Effector memory CD8-positive, alpha-beta T cell (primary cell): Measurements from ENCODE around the gene NBPF1.
"Not testable (repeated sequence)": the region's sequence is repeated elsewhere in the genome, so short reads cannot be mapped to it uniquely, and the experiment has no call there.

Experiments
- ATAC-seq: fragments of 150-1000 bp; cut with Tn5 transposase; replicated peaks from 2 replicates; pipeline ENCODE4 v1.10.0; 2021; ENCODE audit warnings: mild to moderate bottlenecking, moderate library complexity
- DNase-seq, 3 experiments: peaks; one replicate each; pipeline ENCODE4 v3.0.0; 2021
- H3K27ac Mint-ChIP-seq, 2 donors: one replicate each; pipeline ENCODE4 v1.8.0; 2022; ENCODE audit warnings: mild to moderate bottlenecking in 2 of 2, mixed read lengths in 2 of 2, moderate library complexity in 2 of 2
- H3K27me3 Mint-ChIP-seq, 2 donors: one replicate each; pipeline ENCODE4 v1.8.0; 2022; ENCODE audit warnings: mixed read lengths in 2 of 2
- H3K36me3 Mint-ChIP-seq: one replicate; pipeline ENCODE4 v1.8.0; 2022; ENCODE audit warnings: mild to moderate bottlenecking, moderate library complexity, mixed read lengths; ENCODE audit not compliant: insufficient read depth
- H3K4me1 Mint-ChIP-seq, 2 donors: one replicate each; pipeline ENCODE4 v1.8.0; 2022; ENCODE audit warnings: low read depth in 2 of 2, mixed read lengths in 2 of 2
- H3K4me3 Mint-ChIP-seq, 2 donors: one replicate each; pipeline ENCODE4 v1.8.0; 2022; ENCODE audit warnings: mild to moderate bottlenecking in 2 of 2, mixed read lengths in 2 of 2, moderate library complexity in 2 of 2
- H3K9me3 Mint-ChIP-seq, 2 donors: one replicate each; pipeline ENCODE4 v1.8.0; 2022; ENCODE audit warnings: mixed read lengths in 2 of 2

Gene NBPF1

GRCh38 chr1:16633540-16634282 lies 20.3 kb upstream of the NBPF1 start:
- ATAC-seq, H3K9me3 Mint-ChIP-seq, DNase-seq, H3K4me3 Mint-ChIP-seq, H3K27me3 Mint-ChIP-seq: not testable (repeated sequence)
- peaks cover 61% of the 10 kb centered on the region for H3K36me3 Mint-ChIP-seq
- peaks cover 0 to 20% of the 10 kb centered on the region in 2 donors for H3K4me1 Mint-ChIP-seq
- peak overlapping the region in 1 of 2 donors; percentile 90 for H3K27ac Mint-ChIP-seq

- peaks cover 0 to 22% of the 10 kb centered on the region in 2 donors for H3K4me1 Mint-ChIP-seq
- H3K27ac Mint-ChIP-seq, result peak overlapping the region in 1 of 2 donors; percentile 65
- not testable (repeated sequence) for H3K27me3 Mint-ChIP-seq, DNase-seq, ATAC-seq, H3K9me3 Mint-ChIP-seq, H3K4me3 Mint-ChIP-seq
- H3K36me3 Mint-ChIP-seq, result peaks cover 71% of the 10 kb centered on the region
Observed at GRCh38 chr1:16632044-16632850, 18.9 kb upstream of the NBPF1 start.

DNA sequence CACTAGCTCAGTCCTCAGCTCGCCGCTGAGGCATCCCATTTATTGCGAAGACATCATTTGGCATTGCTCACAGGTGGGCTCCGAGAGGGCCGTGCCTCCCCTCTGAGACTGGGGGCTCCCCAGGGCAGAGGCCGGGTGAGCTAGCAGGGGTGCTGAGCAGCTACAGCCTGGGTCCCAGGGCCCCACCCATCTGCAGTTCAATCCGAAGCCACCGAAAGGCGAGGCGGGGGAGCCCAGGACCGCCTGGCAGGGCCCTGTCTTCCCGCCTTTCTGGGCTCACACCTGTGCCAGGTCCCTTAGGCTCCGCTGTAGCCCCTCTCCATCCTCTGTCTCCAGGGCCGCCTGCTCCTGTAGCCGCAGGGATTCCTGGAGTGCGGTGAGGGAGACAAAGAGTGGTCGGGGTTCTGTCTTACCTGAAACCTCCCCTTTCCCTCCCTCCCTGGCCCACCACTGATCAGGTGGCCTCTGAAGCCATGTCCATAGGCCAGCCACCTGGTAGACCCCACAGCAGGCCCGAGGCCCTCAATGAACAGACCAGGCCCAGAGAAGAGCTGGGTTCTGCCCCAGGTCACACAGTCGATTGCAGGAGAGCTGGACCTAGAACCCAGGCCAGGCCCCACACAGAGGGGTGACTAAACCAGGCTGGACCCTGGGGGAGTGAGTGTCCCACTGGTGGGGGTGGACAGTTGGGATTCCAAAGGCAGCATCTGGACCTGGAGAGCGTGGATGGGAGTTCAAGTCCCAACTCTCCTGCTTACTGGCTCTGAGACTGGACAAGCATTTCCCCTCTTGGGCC lies 18.1 kb upstream of the NBPF1 start:
- peaks cover 0 to 22% of the 10 kb centered on the region in 2 donors for H3K4me1 Mint-ChIP-seq
- H3K4me3 Mint-ChIP-seq, result no peak overlapping the region
- H3K27ac Mint-ChIP-seq, result peak overlapping the region in 1 of 2 donors; percentile 65
- no peaks in the 10 kb centered on the region for H3K27me3 Mint-ChIP-seq
- no peaks in the 10 kb centered on the region for H3K9me3 Mint-ChIP-seq
- H3K36me3 Mint-ChIP-seq, result peaks cover 72% of the 10 kb centered on the region
- DNase-seq (no peak), ATAC-seq (no peak)

GRCh38 chr1:16630661-16631247 lies 17.4 kb upstream of the NBPF1 start:
- no peak overlapping the region for H3K27ac Mint-ChIP-seq
- no peak for DNase-seq

GRCh38 chr1:16629916-16630530 lies 16.7 kb upstream of the NBPF1 start:
- H3K36me3 Mint-ChIP-seq, result peaks cover 78% of the 10 kb centered on the region
- ATAC-seq, result not testable (repeated sequence)

More at GRCh38 chr1:16630661-16631247, 17.4 kb upstream of the NBPF1 start:
- Mint-ChIP-seq H3K9me3 (no peaks in the 10 kb centered on the region), H3K36me3 (peaks cover 78% of the 10 kb centered on the region), H3K4me3 (no peak overlapping the region), H3K4me1 (peaks cover 0 to 28% of the 10 kb centered on the region in 2 donors), H3K27me3 (no peaks in the 10 kb centered on the region)
- no peak for ATAC-seq

DNA sequence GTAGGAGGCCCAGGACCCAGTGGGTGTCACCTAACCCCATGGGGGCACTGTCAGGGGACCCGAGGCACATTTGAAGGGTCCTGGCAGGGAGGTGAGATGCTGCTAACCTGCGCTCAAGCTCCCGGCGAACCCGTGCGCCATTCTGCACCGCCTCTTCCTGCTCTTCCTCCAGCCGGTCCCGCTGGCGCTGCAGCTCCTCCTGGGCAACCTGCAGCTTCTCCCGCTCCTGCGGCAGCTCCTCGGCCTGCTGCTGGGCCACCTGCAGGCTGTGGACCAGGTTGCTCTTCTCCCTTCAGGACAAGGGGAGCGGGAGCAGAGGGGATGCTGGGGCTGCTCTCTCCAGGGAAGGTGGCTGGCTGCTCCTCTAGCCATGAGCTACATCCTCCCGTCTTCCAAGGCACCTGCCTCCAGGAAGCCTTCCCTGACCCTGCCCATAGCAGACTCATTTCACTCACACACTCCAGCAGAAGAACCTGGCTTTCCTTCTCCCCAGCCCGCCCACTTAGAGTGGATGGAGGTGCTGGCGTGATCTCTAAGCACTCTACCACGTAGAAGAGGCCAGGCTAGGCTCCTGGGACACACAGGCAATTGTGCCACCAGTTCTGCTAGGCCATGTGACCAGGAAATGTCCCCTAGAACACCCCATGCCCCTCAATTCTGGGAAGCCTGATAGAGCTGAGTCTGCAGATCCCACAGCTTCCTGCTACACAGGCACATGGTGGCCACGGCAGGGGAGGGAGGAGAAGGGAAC lies 15.2 kb upstream of the NBPF1 start:
- Mint-ChIP-seq H3K36me3 (peaks cover 64% of the 10 kb centered on the region), H3K27ac (no peak overlapping the region), H3K4me1 (peaks cover 0 to 21% of the 10 kb centered on the region in 2 donors), H3K4me3 (no peak overlapping the region), H3K9me3 (no peaks in the 10 kb centered on the region), H3K27me3 (no peaks in the 10 kb centered on the region)
- ATAC-seq (no peak), DNase-seq (no peak)

More at GRCh38 chr1:16629916-16630530, 16.7 kb upstream of the NBPF1 start:
- H3K9me3 Mint-ChIP-seq, DNase-seq, H3K27me3 Mint-ChIP-seq, H3K4me3 Mint-ChIP-seq: not testable (repeated sequence)
- peaks cover 0 to 28% of the 10 kb centered on the region in 2 donors for H3K4me1 Mint-ChIP-seq
- peak overlapping the region in 1 of 2 donors; percentile 26 for H3K27ac Mint-ChIP-seq

DNA sequence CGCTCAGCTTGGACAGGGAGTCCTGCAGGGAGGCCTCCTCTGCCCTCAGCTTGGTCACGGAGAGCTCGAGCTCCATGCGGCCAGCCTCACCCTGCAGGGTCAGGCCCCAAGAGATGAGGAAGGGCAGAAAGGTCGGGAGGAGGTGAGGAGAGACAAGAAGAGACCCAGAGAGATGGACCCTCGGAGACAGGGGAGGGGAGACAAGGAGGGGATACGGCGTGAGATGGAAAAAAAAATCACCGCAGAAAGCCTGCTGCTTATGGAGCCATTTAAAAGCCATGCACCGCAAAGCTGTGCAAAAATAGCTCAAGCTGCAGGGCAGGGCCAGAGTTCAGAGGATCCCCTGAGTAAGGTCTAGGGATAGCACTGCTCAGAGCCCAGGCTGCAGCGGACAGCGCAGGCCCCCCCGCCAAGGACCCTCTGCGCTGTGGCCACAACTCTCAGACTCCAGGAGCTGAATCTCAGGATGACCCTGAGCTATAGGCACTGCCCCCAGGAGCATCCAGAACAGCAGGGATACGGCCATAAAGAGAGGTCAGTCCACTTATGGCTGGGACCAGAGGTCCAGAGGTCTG lies 13.1 kb upstream of the NBPF1 start:
- Mint-ChIP-seq H3K4me1 (peaks cover 0 to 21% of the 10 kb centered on the region in 2 donors), H3K36me3 (peaks cover 43% of the 10 kb centered on the region)
- not testable (repeated sequence) for H3K27ac Mint-ChIP-seq, ATAC-seq, H3K27me3 Mint-ChIP-seq, H3K4me3 Mint-ChIP-seq, H3K9me3 Mint-ChIP-seq, DNase-seq

- peaks cover 0 to 21% of the 10 kb centered on the region in 2 donors for H3K4me1 Mint-ChIP-seq
- no peaks in the 10 kb centered on the region for H3K27me3 Mint-ChIP-seq
- no peak overlapping the region for H3K4me3 Mint-ChIP-seq
- ATAC-seq, result no peak
- H3K36me3 Mint-ChIP-seq, result peaks cover 40% of the 10 kb centered on the region
- no peak for DNase-seq
- H3K27ac Mint-ChIP-seq, result no peak overlapping the region
- no peaks in the 10 kb centered on the region for H3K9me3 Mint-ChIP-seq
Observed at GRCh38 chr1:16625497-16626408, 12.4 kb upstream of the NBPF1 start.

DNA sequence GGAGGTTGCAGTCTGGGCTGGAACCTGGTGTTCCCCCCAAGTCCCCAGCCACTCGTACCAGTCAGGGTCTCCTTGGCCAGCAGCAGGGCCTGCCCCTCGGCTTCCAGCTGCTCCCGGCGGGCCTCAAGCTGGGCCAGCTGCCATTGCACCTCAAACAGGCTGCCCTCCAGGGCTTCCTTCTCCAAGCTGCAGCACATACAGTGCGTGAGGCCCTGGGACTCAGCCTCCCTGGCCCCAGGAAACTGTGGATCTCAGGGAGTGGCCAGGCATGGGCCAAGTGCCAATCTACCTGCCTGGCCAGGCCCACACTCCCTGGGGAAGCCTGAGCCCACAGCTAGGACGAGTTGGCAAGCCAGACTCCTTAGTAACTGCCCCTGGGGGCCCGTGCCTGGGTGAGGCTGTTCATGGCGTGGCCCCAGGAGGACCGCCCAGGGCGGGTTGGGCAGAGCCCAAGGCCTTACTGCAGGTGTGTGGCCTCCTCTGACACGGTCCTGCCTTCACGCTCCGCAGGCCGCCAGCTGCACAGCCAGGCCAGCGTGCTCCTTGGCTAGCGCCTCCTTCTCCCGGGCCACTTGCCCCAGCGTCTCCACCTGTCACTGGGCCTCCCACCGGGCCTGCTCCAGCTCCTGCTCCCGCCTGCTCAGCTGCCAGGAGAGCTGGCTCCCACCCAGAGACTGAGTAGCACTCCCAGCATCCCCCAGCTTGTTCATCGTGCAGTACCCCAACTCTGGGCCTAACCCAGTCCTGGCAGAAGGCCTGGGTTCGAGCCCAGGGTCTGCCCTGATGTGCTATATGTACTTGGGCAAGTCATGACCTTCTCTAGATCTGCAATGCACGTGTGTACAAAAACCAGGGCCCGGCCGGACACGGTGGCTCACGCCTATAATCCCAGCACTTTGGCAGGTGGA lies 10.7 kb upstream of the NBPF1 start:
- not testable (repeated sequence) for H3K27ac Mint-ChIP-seq, H3K4me3 Mint-ChIP-seq, H3K9me3 Mint-ChIP-seq, H3K27me3 Mint-ChIP-seq, ATAC-seq, DNase-seq
- Mint-ChIP-seq H3K36me3 (peaks cover 23% of the 10 kb centered on the region), H3K4me1 (peaks cover 0 to 11% of the 10 kb centered on the region in 2 donors)

DNA sequence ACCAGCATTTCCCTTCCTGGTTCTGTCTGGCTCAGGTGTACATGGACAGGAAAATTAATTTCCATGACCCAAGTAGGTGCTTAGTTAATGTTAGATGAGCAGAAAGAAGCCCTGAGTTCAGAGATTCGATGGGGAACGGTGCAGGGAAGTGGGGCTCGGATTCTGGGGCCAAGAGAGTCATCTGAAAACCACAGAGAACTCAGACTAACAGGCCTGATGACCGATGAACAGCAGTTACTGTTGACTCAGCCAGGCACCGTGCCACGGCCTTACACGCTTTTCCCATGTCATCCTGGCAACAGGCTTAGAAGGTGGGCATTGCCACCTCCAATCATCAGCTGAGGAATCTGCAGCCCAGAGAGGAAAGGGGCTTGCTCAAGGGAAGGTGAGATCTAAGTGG lies 10.0 kb upstream of the NBPF1 start:
- not testable (repeated sequence) for H3K27me3 Mint-ChIP-seq, H3K9me3 Mint-ChIP-seq, ATAC-seq, H3K4me1 Mint-ChIP-seq, H3K27ac Mint-ChIP-seq, H3K4me3 Mint-ChIP-seq, DNase-seq
- H3K36me3 Mint-ChIP-seq, result peaks cover 16% of the 10 kb centered on the region
